Measurements from ENCODE around the gene FHIT.

FHIT gene

DNA sequence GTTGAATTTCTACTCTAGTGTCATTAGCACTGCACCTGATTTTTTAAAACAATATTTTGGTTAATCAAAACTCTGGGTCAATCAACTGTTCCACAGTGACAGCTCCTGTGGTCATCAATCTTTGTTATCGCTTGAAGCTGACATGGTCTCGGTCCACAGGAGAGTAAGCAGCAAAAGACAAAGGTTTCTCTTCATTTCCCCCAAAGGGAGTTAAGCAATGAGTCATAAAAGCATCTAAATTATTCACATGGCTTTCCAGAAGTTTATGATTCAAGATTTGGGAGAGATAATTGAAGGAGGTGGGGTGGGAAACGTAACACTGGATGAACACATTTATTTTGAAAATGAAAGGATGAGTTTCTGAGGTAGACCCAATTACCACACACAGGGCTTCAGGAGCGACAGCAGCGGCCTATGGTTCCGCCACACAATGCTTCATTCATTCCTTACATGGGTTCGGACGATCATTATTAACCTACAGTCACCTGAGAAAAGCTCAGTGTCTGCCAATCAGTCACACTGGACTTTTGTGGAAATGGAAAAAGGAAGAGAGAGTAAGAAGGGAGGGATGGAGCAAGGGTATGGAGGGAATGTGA, 505.1 kb downstream of the FHIT start:
- Histone ChIP-seq H3K27ac (ENCODE audit: low read depth, low read length) (no peak overlapping the region), H3K36me3 (ENCODE audit: insufficient read depth, low read length) (no peaks in the 10 kb centered on the region), H3K27me3 (ENCODE audit: insufficient read depth, low read length) (no peaks in the 10 kb centered on the region), H2AFZ (ENCODE audit: low read length, unreplicated experiment) (no peak overlapping the region), H3K79me2 (ENCODE audit: control insufficient read depth, insufficient read depth, low read length, unreplicated experiment) (no peaks in the 10 kb centered on the region), H3K4me1 (ENCODE audit: control insufficient read depth, insufficient read depth, low read length, unreplicated experiment) (peaks cover 14% of the 10 kb centered on the region), H3K4me3 (ENCODE audit: low read depth, low read length) (no peak overlapping the region)

DNA sequence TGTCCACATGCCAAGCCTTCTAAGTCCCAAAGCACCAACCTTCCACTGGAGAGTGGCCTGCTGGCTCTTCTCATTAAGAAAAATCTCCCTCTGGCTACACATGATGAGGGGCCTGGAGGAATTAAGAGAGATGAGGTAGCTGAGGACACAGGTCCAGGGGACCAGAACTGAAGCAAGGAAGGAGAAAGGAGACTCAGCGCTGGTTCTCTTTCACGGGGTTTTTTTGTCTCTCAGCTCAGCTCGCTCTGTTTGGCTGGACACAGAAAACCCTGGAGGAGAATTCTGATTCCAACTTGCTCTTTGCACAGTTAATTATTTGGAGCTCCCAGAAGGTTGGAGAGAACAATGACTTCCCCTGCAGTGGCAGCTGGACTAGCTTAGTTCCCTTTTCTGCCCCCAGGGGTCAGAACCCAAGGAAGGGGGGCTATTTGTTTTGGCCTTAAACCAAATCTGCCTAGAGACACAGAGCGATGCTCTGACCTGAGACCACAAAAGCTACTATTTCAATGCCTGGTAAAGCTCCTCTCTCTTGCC, 507.6 kb downstream of the FHIT start:
- Histone ChIP-seq H3K27ac (ENCODE audit: low read depth, low read length) (no peak overlapping the region), H2AFZ (ENCODE audit: low read length, unreplicated experiment) (no peak overlapping the region), H3K4me1 (ENCODE audit: control insufficient read depth, insufficient read depth, low read length, unreplicated experiment) (peaks cover 14% of the 10 kb centered on the region), H3K36me3 (ENCODE audit: insufficient read depth, low read length) (no peaks in the 10 kb centered on the region), H3K79me2 (ENCODE audit: control insufficient read depth, insufficient read depth, low read length, unreplicated experiment) (no peaks in the 10 kb centered on the region), H3K27me3 (ENCODE audit: insufficient read depth, low read length) (no peaks in the 10 kb centered on the region), H3K4me3 (ENCODE audit: low read depth, low read length) (no peak overlapping the region)

DNA sequence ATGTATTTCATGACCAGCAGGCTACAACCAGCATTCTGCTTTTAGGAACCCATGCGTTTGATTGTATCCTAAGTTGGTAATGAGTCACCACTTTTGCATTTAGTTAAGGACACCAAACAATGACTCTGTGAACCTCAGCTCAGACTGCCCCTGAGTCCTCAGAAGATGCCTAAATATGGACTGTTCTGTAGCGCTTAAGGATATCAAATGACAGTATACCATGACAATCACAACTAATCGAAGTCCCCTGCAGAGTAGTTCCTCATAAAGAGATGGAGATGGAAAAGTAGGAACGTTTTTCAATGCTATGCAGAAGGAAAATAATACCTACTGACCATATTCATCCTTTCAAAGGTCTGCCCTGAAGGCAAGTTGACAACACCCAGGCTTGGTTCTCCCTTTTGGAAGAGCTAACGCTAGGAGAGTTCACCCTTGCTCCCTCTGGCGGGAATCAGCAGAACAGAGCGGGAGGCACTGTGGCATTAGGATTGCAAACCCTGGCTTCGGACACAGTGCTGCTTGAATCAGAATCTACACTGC, 508.6 kb downstream of the FHIT start:
- Histone ChIP-seq H3K36me3 (ENCODE audit: insufficient read depth, low read length) (no peaks in the 10 kb centered on the region), H2AFZ (ENCODE audit: low read length, unreplicated experiment) (no peak overlapping the region), H3K4me3 (ENCODE audit: low read depth, low read length) (no peak overlapping the region), H3K27ac (ENCODE audit: low read depth, low read length) (no peak overlapping the region), H3K27me3 (ENCODE audit: insufficient read depth, low read length) (no peaks in the 10 kb centered on the region), H3K79me2 (ENCODE audit: control insufficient read depth, insufficient read depth, low read length, unreplicated experiment) (no peaks in the 10 kb centered on the region), H3K4me1 (ENCODE audit: control insufficient read depth, insufficient read depth, low read length, unreplicated experiment) (peaks cover 14% of the 10 kb centered on the region)

DNA sequence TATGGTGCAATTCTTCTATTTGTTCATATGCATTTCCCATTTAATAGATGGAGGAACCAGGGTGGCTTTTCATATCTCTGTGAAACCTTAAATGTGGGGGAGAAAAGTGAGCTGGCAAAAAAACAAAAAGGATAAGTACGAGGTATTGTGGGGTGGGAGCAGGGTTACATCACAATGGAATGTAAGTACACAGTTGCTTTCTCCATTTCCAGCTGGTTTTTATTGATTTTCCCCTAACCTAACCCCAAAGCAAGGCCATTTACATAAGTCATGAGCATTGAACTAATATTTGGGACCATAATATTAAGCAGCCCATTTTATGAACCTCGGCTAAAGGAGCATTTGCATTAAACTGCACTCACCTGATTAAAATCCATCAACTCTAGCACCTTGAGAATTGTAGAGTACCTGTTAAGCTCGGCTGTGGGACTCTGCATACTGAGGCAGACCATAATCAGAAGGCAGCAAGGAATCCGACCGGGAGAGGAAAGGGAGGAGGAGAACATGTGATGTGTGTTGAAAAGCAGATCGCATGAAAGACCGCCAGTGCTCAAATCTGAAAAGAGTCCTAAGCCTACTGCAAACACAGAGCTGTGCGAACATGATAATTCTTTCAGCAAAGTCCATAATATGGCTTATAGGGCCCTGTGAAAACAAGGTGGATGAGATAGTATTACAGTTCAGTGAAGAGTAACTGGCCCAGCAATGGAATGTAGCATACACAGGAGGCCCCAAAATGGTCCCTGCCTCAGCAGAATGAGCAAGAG, 513.4 kb downstream of the FHIT start:
- H3K79me2 ChIP-seq (ENCODE audit: control insufficient read depth, insufficient read depth, low read length, unreplicated experiment), result no peaks in the 10 kb centered on the region
- H2AFZ ChIP-seq (ENCODE audit: low read length, unreplicated experiment), result no peak overlapping the region
- no peaks in the 10 kb centered on the region for H3K27me3 ChIP-seq (ENCODE audit: insufficient read depth, low read length)
- H3K36me3 ChIP-seq (ENCODE audit: insufficient read depth, low read length), result no peaks in the 10 kb centered on the region
- no peak overlapping the region for H3K4me3 ChIP-seq (ENCODE audit: low read depth, low read length)
- H3K27ac ChIP-seq (ENCODE audit: low read depth, low read length), result no peak overlapping the region
- H3K4me1 ChIP-seq (ENCODE audit: control insufficient read depth, insufficient read depth, low read length, unreplicated experiment), result peaks cover 11% of the 10 kb centered on the region

DNA sequence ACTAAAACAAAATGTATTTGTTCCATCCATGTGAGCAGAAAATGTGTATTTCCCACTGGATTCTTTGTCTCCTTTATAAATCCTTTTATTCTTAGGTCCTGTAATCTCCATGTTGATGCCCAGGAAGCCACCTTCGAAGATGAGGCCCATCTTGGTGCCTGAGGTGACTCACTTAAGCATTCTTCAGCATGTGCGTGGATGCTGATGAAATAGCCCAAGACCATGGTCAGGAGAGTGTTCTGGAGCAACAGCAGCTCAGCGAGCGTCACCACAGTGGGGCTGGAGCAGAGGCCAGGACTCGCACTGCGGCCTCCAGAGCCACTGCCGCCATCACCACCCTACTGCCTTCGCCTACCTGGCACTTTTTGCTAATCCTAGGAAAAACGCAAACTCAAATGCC, 520.9 kb downstream of the FHIT start:
- Histone ChIP-seq H3K27ac (ENCODE audit: low read depth, low read length) (no peak overlapping the region), H3K27me3 (ENCODE audit: insufficient read depth, low read length) (no peaks in the 10 kb centered on the region), H3K79me2 (ENCODE audit: control insufficient read depth, insufficient read depth, low read length, unreplicated experiment) (no peaks in the 10 kb centered on the region), H2AFZ (ENCODE audit: low read length, unreplicated experiment) (no peak overlapping the region), H3K4me3 (ENCODE audit: low read depth, low read length) (no peak overlapping the region), H3K36me3 (ENCODE audit: insufficient read depth, low read length) (no peaks in the 10 kb centered on the region), H3K4me1 (ENCODE audit: control insufficient read depth, insufficient read depth, low read length, unreplicated experiment) (no peaks in the 10 kb centered on the region)

DNA sequence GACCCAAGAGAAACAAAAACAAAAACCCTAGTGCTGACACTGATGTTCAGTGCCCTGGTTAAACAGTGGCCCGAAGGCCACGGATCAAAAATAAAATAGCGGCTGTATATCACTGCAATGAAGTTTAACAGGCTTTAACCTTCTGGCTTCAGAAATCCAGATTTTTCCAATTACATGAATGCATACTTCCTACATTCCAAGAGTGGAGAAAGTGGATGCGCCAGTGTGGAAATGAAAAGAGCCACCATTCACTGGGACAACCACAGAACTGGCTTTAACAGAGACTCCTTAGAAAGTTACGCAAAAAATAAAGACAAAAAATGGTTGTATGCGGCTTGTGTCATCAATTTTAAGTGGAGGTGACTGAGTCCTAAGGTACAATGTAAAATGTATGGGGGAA, 522.2 kb downstream of the FHIT start:
- Histone ChIP-seq H2AFZ (ENCODE audit: low read length, unreplicated experiment) (no peak overlapping the region), H3K4me3 (ENCODE audit: low read depth, low read length) (no peak overlapping the region), H3K4me1 (ENCODE audit: control insufficient read depth, insufficient read depth, low read length, unreplicated experiment) (peaks cover 4% of the 10 kb centered on the region), H3K36me3 (ENCODE audit: insufficient read depth, low read length) (no peaks in the 10 kb centered on the region), H3K27me3 (ENCODE audit: insufficient read depth, low read length) (no peaks in the 10 kb centered on the region), H3K27ac (ENCODE audit: low read depth, low read length) (no peak overlapping the region), H3K79me2 (ENCODE audit: control insufficient read depth, insufficient read depth, low read length, unreplicated experiment) (no peaks in the 10 kb centered on the region)

DNA sequence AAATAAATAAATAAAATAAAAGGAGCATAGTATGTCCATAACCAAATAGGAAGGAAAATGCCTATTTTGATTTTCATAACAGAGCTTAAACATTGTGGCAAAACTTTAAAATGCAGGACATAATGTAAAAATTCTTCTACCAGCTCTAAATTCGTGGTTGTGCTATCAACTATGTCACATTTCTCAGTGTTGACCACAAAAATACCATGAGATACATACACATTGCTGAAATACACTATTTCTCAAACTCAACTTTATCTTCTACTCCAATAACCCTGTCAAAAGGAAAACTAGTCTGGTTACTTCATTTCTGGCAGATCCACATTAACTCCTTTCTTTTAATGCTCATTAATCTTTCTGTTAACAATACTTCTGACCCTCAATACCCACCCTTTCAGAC, 523.2 kb downstream of the FHIT start:
- Histone ChIP-seq H3K4me3 (ENCODE audit: low read depth, low read length) (no peak overlapping the region), H2AFZ (ENCODE audit: low read length, unreplicated experiment) (no peak overlapping the region), H3K27ac (ENCODE audit: low read depth, low read length) (no peak overlapping the region), H3K4me1 (ENCODE audit: control insufficient read depth, insufficient read depth, low read length, unreplicated experiment) (peaks cover 4% of the 10 kb centered on the region), H3K79me2 (ENCODE audit: control insufficient read depth, insufficient read depth, low read length, unreplicated experiment) (no peaks in the 10 kb centered on the region), H3K27me3 (ENCODE audit: insufficient read depth, low read length) (no peaks in the 10 kb centered on the region), H3K36me3 (ENCODE audit: insufficient read depth, low read length) (no peaks in the 10 kb centered on the region)

DNA sequence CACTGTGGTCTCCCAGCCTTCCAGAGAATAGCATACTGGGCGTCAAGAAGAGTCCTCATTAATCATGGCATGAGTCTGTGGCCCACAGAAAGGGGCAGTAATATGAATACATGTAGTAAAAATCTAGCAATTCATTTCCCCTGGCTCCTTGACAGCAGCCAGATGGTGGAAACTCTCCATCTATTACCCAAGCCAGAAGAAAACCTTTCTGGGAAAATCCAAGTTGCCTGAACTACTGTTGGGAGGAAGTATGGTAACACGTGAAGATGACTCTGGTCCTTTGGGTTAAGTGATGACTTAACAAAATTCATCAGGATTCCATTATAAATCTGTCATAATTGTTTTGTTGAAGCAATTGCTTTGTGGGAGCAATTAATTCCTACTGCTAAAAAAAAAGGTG, 530.5 kb downstream of the FHIT start:
- no peaks in the 10 kb centered on the region for H3K27me3 ChIP-seq (ENCODE audit: insufficient read depth, low read length)
- H3K4me3 ChIP-seq (ENCODE audit: low read depth, low read length), result no peak overlapping the region
- H3K27ac ChIP-seq (ENCODE audit: low read depth, low read length), result no peak overlapping the region
- H2AFZ ChIP-seq (ENCODE audit: low read length, unreplicated experiment), result no peak overlapping the region
- no peaks in the 10 kb centered on the region for H3K79me2 ChIP-seq (ENCODE audit: control insufficient read depth, insufficient read depth, low read length, unreplicated experiment)
- H3K36me3 ChIP-seq (ENCODE audit: insufficient read depth, low read length), result no peaks in the 10 kb centered on the region
- peaks cover 7% of the 10 kb centered on the region for H3K4me1 ChIP-seq (ENCODE audit: control insufficient read depth, insufficient read depth, low read length, unreplicated experiment)

DNA sequence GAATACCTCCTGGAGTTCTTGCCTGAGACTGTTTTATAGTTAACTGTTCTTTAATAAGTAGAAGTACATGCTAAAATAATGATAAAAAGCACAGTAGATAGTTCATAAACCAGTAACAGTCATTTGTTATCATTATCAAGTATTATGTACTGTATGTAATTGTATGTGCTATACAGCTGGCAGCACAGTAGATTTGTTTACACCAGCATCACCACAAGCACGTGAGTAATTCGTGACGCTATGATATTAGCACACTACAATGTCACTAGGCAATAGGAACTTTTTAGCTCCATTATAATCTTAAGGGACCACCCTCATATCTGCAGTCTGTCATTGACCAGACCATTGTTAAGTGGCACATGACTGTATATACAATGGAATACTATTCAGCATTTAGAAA, 534.7 kb downstream of the FHIT start:
- Histone ChIP-seq H3K27ac (ENCODE audit: low read depth, low read length) (no peak overlapping the region), H3K36me3 (ENCODE audit: insufficient read depth, low read length) (no peaks in the 10 kb centered on the region), H3K79me2 (ENCODE audit: control insufficient read depth, insufficient read depth, low read length, unreplicated experiment) (no peaks in the 10 kb centered on the region), H2AFZ (ENCODE audit: low read length, unreplicated experiment) (no peak overlapping the region), H3K4me1 (ENCODE audit: control insufficient read depth, insufficient read depth, low read length, unreplicated experiment) (peaks cover 3% of the 10 kb centered on the region), H3K27me3 (ENCODE audit: insufficient read depth, low read length) (no peaks in the 10 kb centered on the region), H3K4me3 (ENCODE audit: low read depth, low read length) (no peak overlapping the region)

DNA sequence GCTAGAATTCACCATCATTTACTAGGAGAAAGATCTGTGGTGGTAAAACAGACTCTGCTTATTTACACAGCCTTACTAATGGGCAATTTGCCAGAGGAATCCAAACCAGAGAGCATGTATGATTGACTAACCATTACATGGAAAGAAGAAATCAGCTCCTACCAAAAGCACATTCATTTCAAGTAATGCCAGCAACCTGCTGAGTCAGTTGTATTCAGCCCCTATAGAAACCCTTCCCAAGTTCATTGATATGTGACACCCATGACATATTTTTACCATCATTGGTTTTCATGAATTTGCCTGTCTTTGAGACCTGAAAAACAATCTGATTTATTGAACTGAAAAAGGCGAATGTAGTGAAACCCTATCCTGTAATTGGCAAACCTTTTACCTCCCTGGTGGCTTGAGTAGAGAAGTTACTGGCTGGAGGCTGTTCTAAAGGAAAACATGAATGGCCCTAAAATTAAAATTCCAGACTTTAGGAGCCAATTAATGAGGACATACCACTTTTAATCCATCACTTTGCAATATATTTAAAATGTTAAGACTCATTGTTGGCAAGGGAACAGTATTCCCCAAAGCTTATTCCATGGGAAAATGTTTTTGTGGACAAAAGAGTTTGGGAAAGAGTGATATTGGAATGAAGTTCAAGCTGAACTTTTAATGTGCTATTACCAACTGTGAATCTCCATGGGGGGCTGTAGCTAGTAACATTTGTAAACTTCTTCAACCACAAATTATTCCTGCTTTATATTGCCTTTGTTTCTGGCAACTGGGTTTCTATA, 542.9 kb downstream of the FHIT start:
- Histone ChIP-seq H3K79me2 (ENCODE audit: control insufficient read depth, insufficient read depth, low read length, unreplicated experiment) (no peaks in the 10 kb centered on the region), H2AFZ (ENCODE audit: low read length, unreplicated experiment) (no peak overlapping the region), H3K27ac (ENCODE audit: low read depth, low read length) (peak overlapping the region; percentile 49), H3K4me1 (ENCODE audit: control insufficient read depth, insufficient read depth, low read length, unreplicated experiment) (peaks cover 21% of the 10 kb centered on the region), H3K27me3 (ENCODE audit: insufficient read depth, low read length) (no peaks in the 10 kb centered on the region), H3K36me3 (ENCODE audit: insufficient read depth, low read length) (no peaks in the 10 kb centered on the region), H3K4me3 (ENCODE audit: low read depth, low read length) (no peak overlapping the region; the same call in 1 of the 2 replicates)

Measured in ACC112 (cell line).